ACC112 (cell line): ENCODE results near the gene LHX4.

ENCODE experiments used
- H2AFZ ChIP-seq: fragments of 200-600 bp; sonication (generic); one replicate; pipeline ENCODE4 v1.6.0; 2017; ENCODE audit warnings: antibody characterized with exemption, low read length; ENCODE audit not compliant: unreplicated experiment
- H3K27ac ChIP-seq: fragments of 200-600 bp; sonication (generic); 2 replicates; pipeline ENCODE4 v1.5.1; 2014; ENCODE audit warnings: low read depth, mild to moderate bottlenecking, antibody characterized with exemption, low read length, moderate library complexity
- H3K27me3 ChIP-seq: fragments of 200-600 bp; sonication (generic); 2 replicates; pipeline ENCODE4 v1.6.1; 2014; ENCODE audit warnings: mild to moderate bottlenecking, antibody characterized with exemption, low read length, moderate library complexity, mixed read lengths; ENCODE audit not compliant: insufficient read depth
- H3K36me3 ChIP-seq: fragments of 200-600 bp; sonication (generic); 2 replicates; pipeline ENCODE4 v1.6.1; 2016; ENCODE audit warnings: mild to moderate bottlenecking, antibody characterized with exemption, low read length, moderate library complexity, mixed read lengths; ENCODE audit not compliant: insufficient read depth
- H3K4me1 ChIP-seq: fragments of 200-600 bp; sonication (generic); one replicate; pipeline ENCODE4 v1.6.1; 2016; ENCODE audit warnings: low read length, mixed read lengths; ENCODE audit not compliant: insufficient read depth, unreplicated experiment, control insufficient read depth
- H3K4me3 ChIP-seq: fragments of 200-600 bp; sonication (generic); 2 replicates; pipeline ENCODE4 v1.5.1; 2014; ENCODE audit warnings: mild to moderate bottlenecking, low read depth, low read length
- H3K79me2 ChIP-seq: fragments of 200-600 bp; sonication (generic); one replicate; pipeline ENCODE4 v1.6.0; 2016; ENCODE audit warnings: low read length; ENCODE audit not compliant: control insufficient read depth, unreplicated experiment, insufficient read depth

LHX4 gene

DNA sequence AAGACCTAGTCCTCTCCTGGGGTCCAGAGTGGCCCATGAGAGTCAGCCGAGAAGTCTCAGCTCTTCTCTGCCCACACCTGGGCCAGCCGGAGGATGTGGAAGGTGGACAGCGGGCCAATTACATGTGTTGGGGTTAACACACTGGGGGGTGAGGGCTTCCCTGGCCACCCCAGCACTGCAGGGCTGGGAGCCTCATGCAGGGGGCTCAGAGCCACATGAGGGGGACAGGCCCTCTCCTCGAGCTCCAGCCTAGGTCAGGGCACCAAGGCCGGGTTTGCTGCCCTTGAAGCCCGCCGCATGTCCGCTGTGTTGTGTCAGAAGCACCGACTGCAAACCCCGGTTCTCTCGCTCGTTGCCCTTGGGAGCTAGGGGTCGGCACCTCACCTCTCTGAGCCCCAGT, 30.5 kb downstream of the LHX4 start:
- Histone ChIP-seq H3K36me3 (no peaks in the 10 kb centered on the region), H2AFZ (no peak overlapping the region), H3K27me3 (peaks cover 48% of the 10 kb centered on the region), H3K4me1 (peaks cover 8% of the 10 kb centered on the region), H3K79me2 (no peaks in the 10 kb centered on the region), H3K4me3 (no peak overlapping the region), H3K27ac (no peak overlapping the region)

DNA sequence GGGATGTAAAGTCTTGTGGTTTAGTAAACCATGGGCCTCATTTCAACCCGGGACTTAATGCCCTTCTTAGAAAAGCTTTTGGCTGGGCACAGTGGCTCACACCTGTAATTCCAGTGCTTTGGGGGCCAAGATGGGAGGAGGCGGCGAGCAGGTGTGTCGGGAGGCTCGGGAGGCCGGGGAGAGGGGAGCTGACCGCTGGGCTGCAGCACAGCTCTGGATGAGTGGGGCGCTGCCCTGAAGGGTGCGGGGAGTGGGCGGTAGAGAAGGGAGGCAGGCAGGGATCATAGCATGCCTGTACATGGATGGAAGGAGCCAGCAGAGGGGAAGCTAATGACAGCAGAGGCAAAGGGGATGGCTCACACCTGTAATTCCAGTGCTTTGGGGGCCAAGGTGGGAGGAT, 31.0 kb downstream of the LHX4 start:
- peaks cover 8% of the 10 kb centered on the region for H3K4me1 ChIP-seq
- no peak overlapping the region for H2AFZ ChIP-seq
- H3K27me3 ChIP-seq = peaks cover 48% of the 10 kb centered on the region
- H3K4me3 ChIP-seq = no peak overlapping the region
- no peak overlapping the region for H3K27ac ChIP-seq
- no peaks in the 10 kb centered on the region for H3K79me2 ChIP-seq
- H3K36me3 ChIP-seq = no peaks in the 10 kb centered on the region

DNA sequence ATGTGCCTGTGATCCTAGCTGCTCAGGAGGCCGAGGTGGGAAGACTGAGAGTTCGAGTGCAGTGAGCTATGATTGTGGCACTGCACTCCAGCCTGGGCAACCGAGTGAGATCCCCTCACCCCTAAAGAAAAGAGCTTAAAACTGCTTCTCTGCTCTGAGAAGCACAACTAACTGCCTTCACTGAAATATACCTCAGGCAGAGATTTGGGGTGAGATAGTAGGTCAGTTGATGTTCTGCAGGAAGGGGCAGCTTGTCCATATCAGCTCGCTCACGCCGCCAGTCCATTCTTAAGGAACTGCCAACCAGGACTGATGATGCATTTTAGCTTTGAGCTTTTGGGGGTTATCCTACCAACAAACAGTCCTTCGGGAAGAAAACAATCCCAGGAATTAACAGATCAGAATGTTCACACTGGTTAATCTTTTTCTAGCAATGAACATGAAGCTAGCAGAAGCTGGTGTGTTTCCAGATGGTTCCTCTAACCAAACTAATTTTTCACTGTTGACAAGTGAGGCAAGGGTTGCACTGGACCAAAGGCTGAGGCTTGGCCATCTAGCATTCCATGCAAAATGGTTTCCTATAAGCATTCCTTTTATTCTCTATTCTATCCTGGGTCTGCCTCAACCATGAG, 31.6 kb downstream of the LHX4 start:
- Histone ChIP-seq H3K36me3 (no peaks in the 10 kb centered on the region), H3K79me2 (no peaks in the 10 kb centered on the region), H3K4me1 (peaks cover 8% of the 10 kb centered on the region), H3K27me3 (peaks cover 44% of the 10 kb centered on the region), H2AFZ (no peak overlapping the region), H3K4me3 (no peak overlapping the region), H3K27ac (no peak overlapping the region)

DNA sequence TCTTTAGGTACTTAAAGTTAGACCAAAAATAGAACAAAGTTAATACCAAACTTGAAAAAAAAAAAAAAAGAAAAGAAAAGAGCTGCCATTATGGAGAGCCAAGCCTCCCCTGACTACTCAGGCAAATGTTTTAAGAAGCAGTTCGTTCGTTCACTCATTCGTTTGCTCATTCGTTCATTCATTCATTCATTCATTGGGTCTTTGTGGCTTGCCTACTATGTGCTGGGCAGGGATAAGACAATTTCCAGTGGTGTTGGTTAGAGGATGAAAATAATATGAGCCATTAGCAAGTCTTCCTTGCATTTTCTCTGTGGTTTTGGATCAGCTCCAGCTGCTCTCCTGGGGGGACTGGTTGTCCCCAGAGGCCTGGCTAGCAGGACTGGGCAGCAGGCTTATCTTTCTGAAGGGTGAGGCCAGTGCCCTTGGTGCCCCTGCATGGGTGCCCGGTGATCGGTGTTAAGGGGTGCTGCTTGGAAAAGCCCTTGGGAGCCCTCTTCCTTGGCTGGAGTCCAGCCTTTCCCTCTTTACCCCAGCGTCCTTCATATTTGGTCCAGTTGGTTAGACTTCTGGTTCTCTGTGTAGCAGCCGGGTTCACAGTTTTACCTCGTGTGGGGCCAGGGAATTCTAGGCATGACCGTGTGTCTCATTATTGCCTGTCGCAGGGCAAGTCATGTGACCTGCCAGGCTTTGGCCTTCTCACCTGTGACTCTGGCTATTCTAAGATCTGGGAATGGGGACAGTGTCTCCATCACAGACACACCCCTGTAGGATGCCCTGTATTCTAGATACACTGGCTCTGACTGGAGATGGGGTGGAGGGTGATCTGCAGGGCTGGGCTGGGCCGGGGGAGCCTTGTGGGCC, 32.8 kb downstream of the LHX4 start:
- Histone ChIP-seq H3K4me1 (peaks cover 8% of the 10 kb centered on the region), H3K36me3 (no peaks in the 10 kb centered on the region), H3K79me2 (no peaks in the 10 kb centered on the region), H3K27ac (no peak overlapping the region), H2AFZ (no peak overlapping the region), H3K4me3 (no peak overlapping the region), H3K27me3 (peaks cover 36% of the 10 kb centered on the region)

DNA sequence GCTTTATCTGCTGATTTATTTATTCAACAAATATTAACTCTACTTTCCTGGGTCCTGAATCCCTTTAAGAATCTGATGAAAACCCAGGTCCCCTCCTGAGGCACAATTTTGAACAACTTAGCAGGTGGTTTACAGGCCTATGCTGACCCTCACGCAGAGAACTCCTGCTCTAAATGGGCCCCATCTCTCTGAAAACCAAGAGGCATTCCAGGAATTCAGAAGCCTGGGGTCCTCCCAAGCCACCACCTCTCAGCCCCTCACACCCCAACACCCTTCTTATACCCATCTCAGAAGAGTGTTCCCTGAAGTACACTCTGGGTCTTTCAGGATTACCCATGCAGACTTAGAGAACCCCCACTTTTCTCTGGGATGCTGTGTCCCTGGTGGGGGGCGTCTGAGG, 34.5 kb downstream of the LHX4 start:
- H3K27ac ChIP-seq = no peak overlapping the region
- H3K36me3 ChIP-seq = no peaks in the 10 kb centered on the region
- H3K27me3 ChIP-seq = peaks cover 26% of the 10 kb centered on the region
- no peak overlapping the region for H3K4me3 ChIP-seq
- H3K79me2 ChIP-seq = no peaks in the 10 kb centered on the region
- H2AFZ ChIP-seq = no peak overlapping the region
- H3K4me1 ChIP-seq = peaks cover 8% of the 10 kb centered on the region

DNA sequence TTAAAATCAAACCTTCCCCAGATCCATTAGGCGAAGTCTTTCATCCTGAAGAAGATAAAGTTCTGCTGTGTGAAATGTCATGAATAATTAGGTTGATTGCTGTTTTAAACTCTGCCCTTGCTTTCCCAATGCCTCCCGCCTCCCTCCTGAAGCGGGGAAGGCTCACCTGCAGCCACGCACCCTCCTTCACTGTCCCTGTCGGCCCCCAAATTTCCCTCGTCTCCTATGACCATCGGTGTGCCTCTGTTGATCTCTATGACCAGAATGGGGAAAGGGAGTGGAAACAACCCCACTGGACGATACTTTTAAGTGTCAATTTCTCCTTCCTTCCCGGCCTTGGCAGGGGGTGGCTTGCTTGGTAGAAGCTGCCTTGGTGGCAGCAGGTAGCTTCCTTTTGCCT, 35.1 kb downstream of the LHX4 start:
- Histone ChIP-seq H2AFZ (no peak overlapping the region), H3K27me3 (peaks cover 20% of the 10 kb centered on the region), H3K36me3 (no peaks in the 10 kb centered on the region), H3K79me2 (no peaks in the 10 kb centered on the region), H3K4me3 (no peak overlapping the region), H3K4me1 (peaks cover 8% of the 10 kb centered on the region), H3K27ac (no peak overlapping the region)

DNA sequence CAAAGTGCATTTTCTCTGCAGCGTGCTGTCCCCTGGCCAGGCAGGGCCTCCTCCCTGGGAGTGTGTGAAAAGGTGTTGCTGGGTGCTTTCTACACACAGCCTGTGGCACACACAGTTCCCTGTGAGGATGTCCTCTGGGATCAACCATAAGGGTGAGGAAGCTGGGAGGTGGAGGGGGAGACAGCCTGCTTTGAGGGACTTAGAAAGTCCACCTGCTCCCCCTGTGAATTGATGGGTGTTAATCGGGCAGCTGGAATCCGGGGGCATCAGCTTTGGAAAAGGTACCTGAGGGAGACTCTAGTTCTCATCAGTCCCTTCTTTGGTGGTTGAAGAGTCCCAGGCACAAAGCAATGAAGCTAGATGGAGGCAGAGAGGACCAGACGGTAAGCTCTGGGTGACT, 35.8 kb downstream of the LHX4 start:
- Histone ChIP-seq H3K4me1 (peaks cover 8% of the 10 kb centered on the region), H3K4me3 (no peak overlapping the region), H2AFZ (no peak overlapping the region), H3K79me2 (no peaks in the 10 kb centered on the region), H3K36me3 (no peaks in the 10 kb centered on the region), H3K27me3 (peaks cover 14% of the 10 kb centered on the region), H3K27ac (no peak overlapping the region)

DNA sequence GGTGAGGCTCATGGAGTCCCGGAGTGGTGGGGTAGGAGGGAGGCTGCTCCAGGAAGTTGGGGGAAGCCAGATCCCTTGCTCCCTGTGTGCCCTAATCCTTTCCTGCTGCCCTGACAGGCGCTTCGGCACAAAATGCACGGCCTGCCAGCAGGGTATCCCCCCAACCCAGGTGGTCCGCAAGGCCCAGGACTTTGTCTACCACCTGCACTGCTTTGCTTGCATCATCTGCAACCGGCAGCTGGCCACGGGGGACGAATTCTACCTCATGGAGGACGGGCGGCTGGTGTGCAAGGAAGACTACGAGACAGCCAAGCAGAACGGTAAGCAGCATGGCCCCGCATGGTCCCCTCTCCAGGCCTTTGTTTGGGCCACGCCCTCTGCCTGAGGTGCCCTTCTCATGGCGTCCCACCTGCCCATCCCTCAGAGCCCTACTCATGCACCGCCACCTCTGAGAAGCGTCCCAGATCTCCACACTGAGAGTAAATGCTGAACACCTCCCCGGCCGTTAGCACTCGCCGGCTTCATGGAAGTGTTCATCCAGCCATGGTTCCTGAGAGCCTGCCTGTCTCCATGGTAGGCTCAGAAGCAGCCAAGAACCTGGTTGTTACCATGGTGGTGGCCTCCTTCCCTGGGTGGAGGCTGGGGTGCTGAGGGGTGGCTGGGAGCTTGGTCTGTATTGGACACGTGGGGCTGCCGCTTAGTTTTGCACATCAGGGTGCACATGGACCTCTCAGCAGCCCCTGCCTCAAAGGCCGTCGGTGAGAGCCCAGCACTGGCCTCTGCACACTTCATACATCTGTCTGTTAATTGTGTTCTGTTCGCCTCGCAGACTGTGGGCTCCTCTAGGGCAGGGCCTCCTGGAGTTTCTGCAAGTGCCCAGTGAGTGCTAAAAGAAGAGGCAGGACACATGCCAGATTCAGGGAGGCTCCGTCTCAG, 36.5 kb downstream of the LHX4 start:
- Histone ChIP-seq H3K4me3 (no peak overlapping the region), H3K36me3 (no peaks in the 10 kb centered on the region), H3K79me2 (no peaks in the 10 kb centered on the region), H3K27me3 (peaks cover 14% of the 10 kb centered on the region), H3K4me1 (peaks cover 8% of the 10 kb centered on the region), H3K27ac (no peak overlapping the region), H2AFZ (no peak overlapping the region)

DNA sequence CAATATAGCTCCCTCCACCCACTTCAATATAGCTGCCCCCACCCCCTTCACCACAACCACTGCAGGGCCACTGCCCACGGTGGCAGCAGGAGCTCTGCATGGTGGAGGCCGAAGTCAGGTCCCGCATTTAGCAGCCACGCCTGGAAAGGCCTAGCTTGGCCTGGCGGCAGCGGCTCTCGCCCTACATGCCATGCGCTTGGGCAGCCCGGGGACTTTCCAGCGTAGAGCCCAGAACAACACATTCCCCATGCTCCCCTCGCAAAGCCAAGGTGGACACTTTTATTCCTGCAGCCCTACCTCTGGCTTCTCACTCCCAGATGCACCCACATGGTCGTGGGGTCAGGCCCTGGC, 37.1 kb downstream of the LHX4 start:
- no peak overlapping the region for H3K27ac ChIP-seq
- peaks cover 8% of the 10 kb centered on the region for H3K4me1 ChIP-seq
- H3K36me3 ChIP-seq = no peaks in the 10 kb centered on the region
- no peak overlapping the region for H2AFZ ChIP-seq
- peaks cover 11% of the 10 kb centered on the region for H3K27me3 ChIP-seq
- H3K79me2 ChIP-seq = no peaks in the 10 kb centered on the region
- no peak overlapping the region for H3K4me3 ChIP-seq

DNA sequence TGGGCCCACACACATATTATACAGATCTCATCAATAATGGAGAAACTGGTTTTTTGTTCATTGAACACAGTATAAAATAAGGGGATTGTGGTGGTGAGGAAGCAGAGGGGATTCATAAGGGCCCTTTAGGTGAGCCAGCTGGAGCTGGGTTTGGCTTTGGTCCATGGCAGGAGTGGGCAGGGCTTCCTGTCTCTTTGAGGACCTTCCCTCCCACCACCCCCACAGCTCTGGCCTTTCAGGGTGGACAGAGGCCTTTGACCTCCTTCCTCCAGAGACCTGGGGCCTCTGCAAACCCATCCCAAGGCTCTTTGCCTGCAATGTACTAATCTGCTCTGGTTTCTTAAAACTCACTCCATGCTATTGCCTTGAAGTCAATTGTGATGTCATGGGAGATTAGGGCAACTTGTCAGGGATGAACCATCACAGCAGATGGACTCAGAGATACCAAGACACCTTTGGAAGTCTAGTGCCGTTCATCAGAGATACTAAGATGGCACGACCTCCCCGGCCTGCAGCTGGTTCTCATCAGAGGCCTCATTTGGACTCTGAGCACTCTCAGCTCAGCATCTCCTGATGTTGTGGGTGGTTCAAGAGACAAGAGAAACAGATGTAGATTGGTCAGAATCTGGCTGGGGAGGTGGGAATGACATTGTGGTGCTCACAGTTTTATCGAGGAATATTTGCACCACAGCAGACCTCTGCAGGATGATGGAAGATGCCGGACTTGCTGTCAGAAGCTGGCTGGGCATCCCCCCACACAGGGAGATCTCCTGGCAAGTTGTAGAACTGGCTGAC, 37.9 kb downstream of the LHX4 start:
- Histone ChIP-seq H3K27me3 (peaks cover 9% of the 10 kb centered on the region), H3K4me3 (no peak overlapping the region), H3K36me3 (no peaks in the 10 kb centered on the region), H2AFZ (no peak overlapping the region), H3K79me2 (no peaks in the 10 kb centered on the region), H3K4me1 (peaks cover under 1% of the 10 kb centered on the region), H3K27ac (no peak overlapping the region)
